Measurements from ENCODE around the gene SLC23A2.

DNA sequence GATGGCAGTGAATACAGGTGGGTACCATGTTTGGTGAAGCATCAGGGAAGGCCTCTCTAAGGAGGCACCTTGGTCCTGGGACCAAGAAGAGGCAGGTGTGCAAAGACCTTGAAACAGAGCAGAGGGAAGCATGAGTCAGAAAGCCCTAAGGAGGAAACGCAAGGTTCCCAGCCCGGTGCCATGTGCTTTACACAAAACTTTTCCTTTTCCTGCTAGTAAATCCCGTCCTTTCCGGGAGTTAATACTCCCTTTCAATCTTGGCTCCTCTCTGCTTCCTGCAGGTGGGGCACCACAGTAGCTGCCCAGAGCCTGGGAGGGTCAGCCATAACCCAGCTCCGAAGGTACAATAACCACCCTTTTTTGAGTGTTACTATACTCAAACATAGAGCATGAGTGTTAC lies 19.4 kb upstream of the SLC23A2 start:
- TF ChIP-seq, protein P1, sequence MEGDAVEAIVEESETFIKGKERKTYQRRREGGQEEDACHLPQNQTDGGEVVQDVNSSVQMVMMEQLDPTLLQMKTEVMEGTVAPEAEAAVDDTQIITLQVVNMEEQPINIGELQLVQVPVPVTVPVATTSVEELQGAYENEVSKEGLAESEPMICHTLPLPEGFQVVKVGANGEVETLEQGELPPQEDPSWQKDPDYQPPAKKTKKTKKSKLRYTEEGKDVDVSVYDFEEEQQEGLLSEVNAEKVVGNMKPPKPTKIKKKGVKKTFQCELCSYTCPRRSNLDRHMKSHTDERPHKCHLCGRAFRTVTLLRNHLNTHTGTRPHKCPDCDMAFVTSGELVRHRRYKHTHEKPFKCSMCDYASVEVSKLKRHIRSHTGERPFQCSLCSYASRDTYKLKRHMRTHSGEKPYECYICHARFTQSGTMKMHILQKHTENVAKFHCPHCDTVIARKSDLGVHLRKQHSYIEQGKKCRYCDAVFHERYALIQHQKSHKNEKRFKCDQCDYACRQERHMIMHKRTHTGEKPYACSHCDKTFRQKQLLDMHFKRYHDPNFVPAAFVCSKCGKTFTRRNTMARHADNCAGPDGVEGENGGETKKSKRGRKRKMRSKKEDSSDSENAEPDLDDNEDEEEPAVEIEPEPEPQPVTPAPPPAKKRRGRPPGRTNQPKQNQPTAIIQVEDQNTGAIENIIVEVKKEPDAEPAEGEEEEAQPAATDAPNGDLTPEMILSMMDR (conservative IDR thresholded peaks at IDR 0.05): no peak
- TF ChIP-seq EZH2 (IDR thresholded peaks at IDR 0.05; ENCODE audit: low read depth): no peak

Measured in PC-9 (cell line).